Calu3 (cell line): ENCODE data around the gene PTPRR. TPM values are rescaled to one million over a fixed set of nuclear protein-coding genes. Genes with fewer than 3 reads are reported as not detected.

Experiments used
- BruUV-seq: library from RNA; stranded (reverse); fragments of 400-500 nt; replicated peaks from 2 replicates; lab custom pipeline; 2021; lab: Mats Ljungman, UMichigan
- CTCF ChIA-PET: fragments of 300-600 bp; sonication (Branson Sonifier 250); formaldehyde crosslinking; loops from one replicate; lab custom pipeline; 2022; ENCODE audit warnings: antibody characterized with exemption; lab: Charles Lee
- DNase-seq: peaks from one replicate; pipeline ENCODE4 v3.0.0; 2022
- H3K27ac Mint-ChIP-seq: one replicate; pipeline ENCODE4 v1.8.0; 2022; ENCODE audit warnings: mixed read lengths; ENCODE audit not compliant: unreplicated experiment
- H3K27me3 Mint-ChIP-seq: one replicate; pipeline ENCODE4 v1.8.0; 2022; ENCODE audit warnings: mixed read lengths; ENCODE audit not compliant: unreplicated experiment
- H3K36me3 Mint-ChIP-seq: one replicate; pipeline ENCODE4 v1.8.0; 2022; ENCODE audit warnings: mild to moderate bottlenecking, moderate library complexity, mixed read lengths; ENCODE audit not compliant: insufficient read depth, unreplicated experiment
- H3K4me1 Mint-ChIP-seq: one replicate; pipeline ENCODE4 v1.8.0; 2022; ENCODE audit warnings: mild to moderate bottlenecking, low read depth, mixed read lengths; ENCODE audit not compliant: unreplicated experiment
- H3K4me3 Mint-ChIP-seq: one replicate; pipeline ENCODE4 v1.8.0; 2022; ENCODE audit warnings: mild to moderate bottlenecking, low read depth, moderate library complexity, mixed read lengths; ENCODE audit not compliant: unreplicated experiment
- H3K9me3 Mint-ChIP-seq: one replicate; pipeline ENCODE4 v1.8.0; 2022; ENCODE audit warnings: low read depth, mixed read lengths; ENCODE audit not compliant: unreplicated experiment
- CTCF ChIP-seq: fragments of 200-600 bp; IDR thresholded peaks from one replicate; pipeline ENCODE4 v1.8.0; 2022; ENCODE audit warnings: antibody characterized with exemption; ENCODE audit not compliant: unreplicated experiment
- intact Hi-C: fragments of 100-400 bp; cut with micrococcal nuclease; formaldehyde crosslinking; loops from one replicate; pipeline ENCODE4 v1.10.0; 2022; ENCODE audit not compliant: unreplicated experiment
- total RNA-seq: library from RNA; stranded (reverse); gene quantifications from 2 replicates; pipeline ENCODE4 v1.2.3, GENCODE V29; 2022

PTPRR gene
- total RNA-seq, 1 experiment from 2014 or later, result 39.1 TPM

DNA sequence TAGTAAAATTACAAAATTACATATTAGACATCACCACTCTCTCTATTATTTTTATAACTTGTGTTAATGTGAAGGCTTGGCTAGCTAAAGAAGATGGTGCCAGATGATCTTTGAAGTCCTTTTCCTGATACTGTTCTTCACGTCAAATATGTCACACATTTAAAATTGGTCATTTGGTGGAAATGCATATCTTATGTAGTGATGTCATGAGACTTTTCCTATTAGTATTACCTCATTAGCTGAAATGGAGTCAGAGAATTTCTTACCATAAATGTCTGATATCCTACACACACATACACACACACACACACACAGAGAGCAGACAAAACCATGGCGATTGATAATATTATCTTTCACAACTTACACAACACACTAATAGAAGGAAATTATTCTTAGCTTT lies 158.5 kb downstream of the PTPRR start:
- no peak for TF ChIP-seq CTCF
- Mint-ChIP-seq H3K9me3 (peaks cover 11% of the 10 kb centered on the region), H3K4me3 (no peak overlapping the region), H3K36me3 (no peaks in the 10 kb centered on the region), H3K27ac (no peak overlapping the region), H3K27me3 (no peaks in the 10 kb centered on the region), H3K4me1 (peaks cover 16% of the 10 kb centered on the region)
- intact Hi-C loops, result no loop called here
- DNase-seq, result no peak
- no TSS peak for BruUV-seq
- CTCF ChIA-PET, result interaction anchor here (0.6 kb wide), 1 partner anchor 29 kb away, joined by 3 read pairs; no protein-coding TSS in a partner anchor

GRCh38 chr12:70759161-70759918 lies 161.2 kb downstream of the PTPRR start:
- TF ChIP-seq CTCF, result no peak
- CTCF ChIA-PET, result no interaction called here
- DNase-seq, result no peak
- Mint-ChIP-seq H3K4me3 (no peak overlapping the region), H3K27me3 (no peaks in the 10 kb centered on the region), H3K4me1 (peaks cover 16% of the 10 kb centered on the region), H3K27ac (no peak overlapping the region), H3K9me3 (peaks cover 2% of the 10 kb centered on the region), H3K36me3 (peaks cover 13% of the 10 kb centered on the region)
- intact Hi-C loops, result no loop called here
- BruUV-seq, result no TSS peak

GRCh38 chr12:70758494-70758845 lies 162.1 kb downstream of the PTPRR start:
- intact Hi-C loops, result no loop called here

DNA sequence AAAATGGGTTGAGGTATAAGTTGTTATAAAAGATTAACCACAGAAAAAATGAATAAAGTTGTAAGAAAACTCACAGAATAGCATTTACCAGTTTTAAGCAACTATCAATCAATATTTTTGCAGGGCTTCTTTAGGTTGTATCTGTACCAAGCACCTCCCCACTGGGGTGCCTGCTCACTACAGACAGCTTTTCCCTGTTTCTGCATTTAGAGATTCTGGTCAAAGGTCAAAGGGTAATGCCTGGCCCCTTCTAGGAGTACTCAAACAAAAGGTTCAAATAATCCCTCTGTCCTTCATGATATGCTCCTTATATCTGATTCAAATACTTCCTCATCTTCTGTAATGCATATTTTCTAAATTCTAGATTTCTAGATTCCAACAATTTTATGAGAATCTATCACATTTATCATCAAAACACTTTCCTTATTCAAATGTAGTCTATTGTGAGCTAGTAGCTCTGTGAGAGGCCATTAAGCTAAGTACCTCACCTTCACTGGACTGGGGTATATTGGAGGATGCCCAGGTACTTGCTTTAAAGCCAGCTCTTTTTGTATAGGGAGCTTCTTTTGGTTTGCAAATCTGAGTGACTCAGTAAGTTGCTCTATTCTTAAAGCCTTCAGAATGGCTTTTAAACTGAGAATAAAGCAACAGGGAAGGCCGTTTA lies 162.6 kb downstream of the PTPRR start:
- Mint-ChIP-seq H3K27ac (peak overlapping the region; percentile 45), H3K4me1 (peaks cover 16% of the 10 kb centered on the region), H3K36me3 (peaks cover 27% of the 10 kb centered on the region), H3K9me3 (no peaks in the 10 kb centered on the region), H3K27me3 (no peaks in the 10 kb centered on the region), H3K4me3 (no peak overlapping the region)
- no peak for DNase-seq
- intact Hi-C loops, result loop anchor here (2.0 kb wide), 1 partner anchor 53 kb away; no protein-coding TSS in a partner anchor
- no peak for TF ChIP-seq CTCF
- CTCF ChIA-PET, result no interaction called here
- BruUV-seq, result no TSS peak

More at GRCh38 chr12:70758494-70758845, 162.1 kb downstream of the PTPRR start:
- DNase-seq, result no peak
- no TSS peak for BruUV-seq
- Mint-ChIP-seq H3K9me3 (no peaks in the 10 kb centered on the region), H3K27me3 (no peaks in the 10 kb centered on the region), H3K36me3 (peaks cover 22% of the 10 kb centered on the region), H3K27ac (peak overlapping the region; percentile 45), H3K4me3 (no peak overlapping the region), H3K4me1 (peaks cover 16% of the 10 kb centered on the region)
- CTCF ChIA-PET, result no interaction called here
- TF ChIP-seq CTCF, result no peak
